Neural cell (in vitro differentiated cells): ENCODE data around the gene PLEKHA5. TPM values are rescaled to one million over a fixed set of nuclear protein-coding genes. Genes with fewer than 3 reads are reported as not detected.

Source experiments
- H2AFZ ChIP-seq: fragments of 200-600, 300-800 bp; sonication (generic), shearing (Covaris generic); 2 replicates; pipeline ENCODE4 v1.6.0; 2014; ENCODE audit warnings: low read depth, mild to moderate bottlenecking, antibody characterized with exemption, low read length, moderate library complexity
- H3F3A ChIP-seq: fragments of 200-600 bp; shearing (Covaris generic); 2 replicates; pipeline ENCODE4 v1.6.1; 2016; ENCODE audit warnings: mild to moderate bottlenecking, moderate library complexity, mixed read lengths, antibody characterized with exemption, low read length; ENCODE audit not compliant: insufficient read depth, poor library complexity, severe bottlenecking
- H3K27ac ChIP-seq: fragments of 200-600, 300-800 bp; sonication (generic), shearing (Covaris generic); 2 replicates; pipeline ENCODE4 v1.5.1; 2014; ENCODE audit warnings: mild to moderate bottlenecking, low read length, moderate library complexity
- H3K27me3 ChIP-seq: fragments of 300-800, 200-600 bp; sonication (generic), shearing (Covaris generic); 2 replicates; pipeline ENCODE4 v1.6.0; 2014; ENCODE audit warnings: mild to moderate bottlenecking, low read depth, low read length, moderate library complexity; ENCODE audit not compliant: insufficient read depth
- H3K36me3 ChIP-seq: fragments of 300-800, 200-600 bp; sonication (generic), shearing (Covaris generic); 2 replicates; pipeline ENCODE4 v1.5.1; 2014; ENCODE audit warnings: mild to moderate bottlenecking, antibody characterized with exemption, low read length, moderate library complexity; ENCODE audit not compliant: insufficient read depth
- H3K4me2 ChIP-seq: fragments of 300-800, 200-600 bp; sonication (generic), shearing (Covaris generic); 2 replicates; pipeline ENCODE4 v1.6.0; 2014; ENCODE audit warnings: mild to moderate bottlenecking, low read length
- H3K4me3 ChIP-seq: fragments of 300-800, 200-600 bp; sonication (generic), shearing (Covaris generic); 2 replicates; pipeline ENCODE4 v1.5.1; 2014; ENCODE audit warnings: mild to moderate bottlenecking, low read length, moderate library complexity
- H3K79me2 ChIP-seq: fragments of 200-600 bp; shearing (Covaris generic); replicated peaks from 2 replicates; pipeline ENCODE4 v1.6.0; 2014; ENCODE audit warnings: mild to moderate bottlenecking, low read length, moderate library complexity; ENCODE audit not compliant: insufficient read depth
- H3K9ac ChIP-seq: fragments of 300-800, 200-600 bp; sonication (generic), shearing (Covaris generic); 2 replicates; pipeline ENCODE4 v1.6.1; 2016; ENCODE audit warnings: mild to moderate bottlenecking, low read length, mixed read lengths
- H3K9me2 ChIP-seq: fragments of 200-600 bp; shearing (Covaris generic); 2 replicates; pipeline ENCODE4 v1.6.1; 2016; ENCODE audit warnings: mild to moderate bottlenecking, low read length, mixed read lengths; ENCODE audit not compliant: insufficient read depth
- H3K9me3 ChIP-seq: fragments of 200-600, 300-800 bp; sonication (generic), shearing (Covaris generic); 2 replicates; pipeline ENCODE4 v1.6.1; 2016; ENCODE audit warnings: mild to moderate bottlenecking, mixed run types, low read length, moderate library complexity, mixed read lengths
- H4K20me1 ChIP-seq: fragments of 200-600 bp; shearing (Covaris generic); 2 replicates; pipeline ENCODE4 v1.6.1; 2016; ENCODE audit warnings: mild to moderate bottlenecking, mixed run types; ENCODE audit not compliant: insufficient read depth
- CTCF ChIP-seq: fragments of 450-650 bp; IDR thresholded peaks from 2 replicates; pipeline ENCODE4 v1.5.1; 2014; ENCODE audit warnings: antibody characterized with exemption, mild to moderate bottlenecking, moderate library complexity; ENCODE audit not compliant: poor library complexity, severe bottlenecking
- EP300 ChIP-seq: fragments of 450-650 bp; conservative IDR thresholded peaks from 2 replicates; pipeline ENCODE4 v1.6.1; 2014; ENCODE audit warnings: antibody characterized with exemption, mild to moderate bottlenecking, moderate library complexity; ENCODE audit not compliant: poor library complexity, severe bottlenecking
- EZH2 ChIP-seq: fragments of 200-600, 300-800 bp; shearing (Covaris generic), sonication (generic); IDR thresholded peaks from 2 replicates; pipeline ENCODE4 v1.6.1; 2014; ENCODE audit warnings: antibody characterized with exemption, low read length, borderline replicate concordance, mild to moderate bottlenecking; ENCODE audit not compliant: insufficient read depth, poor library complexity, severe bottlenecking
- MXI1 ChIP-seq: fragments of 450-650 bp; conservative IDR thresholded peaks from 2 replicates; pipeline ENCODE4 v1.6.1; 2014; ENCODE audit warnings: antibody characterized with exemption, mild to moderate bottlenecking; ENCODE audit not compliant: poor library complexity, severe bottlenecking
- POLR2AphosphoS5 ChIP-seq: IDR thresholded peaks from 2 replicates; pipeline ENCODE4 v1.6.1; 2012
- RAD21 ChIP-seq: fragments of 450-650 bp; conservative IDR thresholded peaks from 2 replicates; pipeline ENCODE4 v1.6.1; 2014; ENCODE audit warnings: antibody characterized with exemption, mild to moderate bottlenecking, moderate library complexity
- SMC3 ChIP-seq: fragments of 450-650 bp; conservative IDR thresholded peaks from 2 replicates; pipeline ENCODE4 v1.6.1; 2014; ENCODE audit warnings: antibody characterized with exemption, mild to moderate bottlenecking, moderate library complexity; ENCODE audit not compliant: poor library complexity
- TAF1 ChIP-seq: IDR thresholded peaks from 2 replicates; pipeline ENCODE4 v1.6.1; 2012; ENCODE audit warnings: low read depth
- polyA plus RNA-seq: library from polyadenylated mRNA; depleted of rRNA; stranded (reverse); fragments of >200 nt; gene quantifications from 2 replicates; pipeline ENCODE4 v1.2.3, GENCODE V29; 2014
- TF ChIP-seq, protein P1 (sequence below): IDR thresholded peaks from 2 replicates; pipeline ENCODE4 v1.6.1; 2012; ENCODE audit warnings: borderline replicate concordance

The PLEKHA5 gene
- polyA plus RNA-seq, 1 donor from 2014 or later, result 130 TPM

DNA sequence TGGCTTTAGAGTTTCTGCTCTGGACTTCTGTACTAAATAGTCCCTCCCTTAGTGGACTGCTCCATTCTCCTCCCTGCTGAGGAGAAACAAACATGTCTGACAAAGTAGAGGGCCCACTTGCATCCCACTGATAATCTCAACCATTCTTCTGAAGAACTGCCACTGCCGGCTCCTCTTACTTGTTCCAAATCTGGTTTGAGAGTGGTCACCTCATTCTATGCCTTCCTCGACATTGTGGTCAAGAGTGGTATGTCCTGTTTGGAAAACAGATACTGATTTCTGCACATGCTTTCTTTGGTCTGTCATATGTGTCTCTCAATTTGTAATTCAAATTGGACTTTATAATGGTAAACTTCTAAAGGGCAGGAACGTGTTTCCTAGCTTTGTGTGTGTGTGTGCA is 36.3 kb upstream of the PLEKHA5 start:
- Histone ChIP-seq H3K79me2 (no peaks in the 10 kb centered on the region), H3K36me3 (no peaks in the 10 kb centered on the region), H3K9me3 (no peaks in the 10 kb centered on the region), H4K20me1 (no peaks in the 10 kb centered on the region), H3K4me3 (no peak overlapping the region), H3K4me2 (no peak overlapping the region), H3F3A (no peaks in the 10 kb centered on the region), H3K9ac (no peak overlapping the region), H3K27ac (no peak overlapping the region), H3K27me3 (no peaks in the 10 kb centered on the region), H3K9me2 (no peaks in the 10 kb centered on the region), H2AFZ (no peak overlapping the region)
- TF ChIP-seq, protein P1, sequence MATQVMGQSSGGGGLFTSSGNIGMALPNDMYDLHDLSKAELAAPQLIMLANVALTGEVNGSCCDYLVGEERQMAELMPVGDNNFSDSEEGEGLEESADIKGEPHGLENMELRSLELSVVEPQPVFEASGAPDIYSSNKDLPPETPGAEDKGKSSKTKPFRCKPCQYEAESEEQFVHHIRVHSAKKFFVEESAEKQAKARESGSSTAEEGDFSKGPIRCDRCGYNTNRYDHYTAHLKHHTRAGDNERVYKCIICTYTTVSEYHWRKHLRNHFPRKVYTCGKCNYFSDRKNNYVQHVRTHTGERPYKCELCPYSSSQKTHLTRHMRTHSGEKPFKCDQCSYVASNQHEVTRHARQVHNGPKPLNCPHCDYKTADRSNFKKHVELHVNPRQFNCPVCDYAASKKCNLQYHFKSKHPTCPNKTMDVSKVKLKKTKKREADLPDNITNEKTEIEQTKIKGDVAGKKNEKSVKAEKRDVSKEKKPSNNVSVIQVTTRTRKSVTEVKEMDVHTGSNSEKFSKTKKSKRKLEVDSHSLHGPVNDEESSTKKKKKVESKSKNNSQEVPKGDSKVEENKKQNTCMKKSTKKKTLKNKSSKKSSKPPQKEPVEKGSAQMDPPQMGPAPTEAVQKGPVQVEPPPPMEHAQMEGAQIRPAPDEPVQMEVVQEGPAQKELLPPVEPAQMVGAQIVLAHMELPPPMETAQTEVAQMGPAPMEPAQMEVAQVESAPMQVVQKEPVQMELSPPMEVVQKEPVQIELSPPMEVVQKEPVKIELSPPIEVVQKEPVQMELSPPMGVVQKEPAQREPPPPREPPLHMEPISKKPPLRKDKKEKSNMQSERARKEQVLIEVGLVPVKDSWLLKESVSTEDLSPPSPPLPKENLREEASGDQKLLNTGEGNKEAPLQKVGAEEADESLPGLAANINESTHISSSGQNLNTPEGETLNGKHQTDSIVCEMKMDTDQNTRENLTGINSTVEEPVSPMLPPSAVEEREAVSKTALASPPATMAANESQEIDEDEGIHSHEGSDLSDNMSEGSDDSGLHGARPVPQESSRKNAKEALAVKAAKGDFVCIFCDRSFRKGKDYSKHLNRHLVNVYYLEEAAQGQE, result no peak
- TF ChIP-seq SMC3, result no peak

GRCh38 chr12:19095331-19095730 is 34.2 kb upstream of the PLEKHA5 start:
- Histone ChIP-seq H3K9ac (no peak overlapping the region), H3K36me3 (no peaks in the 10 kb centered on the region), H3K4me2 (no peak overlapping the region), H4K20me1 (no peaks in the 10 kb centered on the region), H3K79me2 (no peaks in the 10 kb centered on the region), H3K9me3 (no peaks in the 10 kb centered on the region), H3K27me3 (no peaks in the 10 kb centered on the region), H3K4me3 (no peak overlapping the region), H2AFZ (no peak overlapping the region), H3F3A (no peaks in the 10 kb centered on the region), H3K9me2 (no peaks in the 10 kb centered on the region), H3K27ac (no peak overlapping the region)
- TF ChIP-seq CTCF (no peak), EZH2 (no peak), SMC3 (no peak), RAD21 (no peak), POLR2AphosphoS5 (no peak)

- no peak overlapping the region for H2AFZ ChIP-seq
- no peak overlapping the region for H3K4me3 ChIP-seq
- H4K20me1 ChIP-seq, result no peaks in the 10 kb centered on the region
- no peaks in the 10 kb centered on the region for H3K27me3 ChIP-seq
- H3K27ac ChIP-seq, result no peak overlapping the region
- H3F3A ChIP-seq, result no peaks in the 10 kb centered on the region
- no peaks in the 10 kb centered on the region for H3K9me3 ChIP-seq
- H3K36me3 ChIP-seq, result no peaks in the 10 kb centered on the region
- TF ChIP-seq TAF1 (no peak), CTCF (no peak), EZH2 (no peak), RAD21 (no peak), POLR2AphosphoS5 (no peak), EP300 (no peak), MXI1 (no peak), SMC3 (no peak)
- TF ChIP-seq, protein P1, result no peak
- no peak overlapping the region for H3K4me2 ChIP-seq
- no peaks in the 10 kb centered on the region for H3K79me2 ChIP-seq
- H3K9me2 ChIP-seq, result no peaks in the 10 kb centered on the region
- no peak overlapping the region for H3K9ac ChIP-seq
These were observed 33.6 kb upstream of the PLEKHA5 start for GRCh38 chr12:19095756-19096480.
